Measurements from ENCODE around the gene AMN1. TPM values are rescaled to one million over a fixed set of nuclear protein-coding genes. Genes with fewer than 3 reads are reported as not detected.
"Not testable (repeated sequence)": the region's sequence is repeated elsewhere in the genome, so short reads cannot be mapped to it uniquely, and the experiment has no call there.

The AMN1 gene
- total RNA-seq, 2 donors from 2014 or later = 12.8 to 27.2 TPM

DNA sequence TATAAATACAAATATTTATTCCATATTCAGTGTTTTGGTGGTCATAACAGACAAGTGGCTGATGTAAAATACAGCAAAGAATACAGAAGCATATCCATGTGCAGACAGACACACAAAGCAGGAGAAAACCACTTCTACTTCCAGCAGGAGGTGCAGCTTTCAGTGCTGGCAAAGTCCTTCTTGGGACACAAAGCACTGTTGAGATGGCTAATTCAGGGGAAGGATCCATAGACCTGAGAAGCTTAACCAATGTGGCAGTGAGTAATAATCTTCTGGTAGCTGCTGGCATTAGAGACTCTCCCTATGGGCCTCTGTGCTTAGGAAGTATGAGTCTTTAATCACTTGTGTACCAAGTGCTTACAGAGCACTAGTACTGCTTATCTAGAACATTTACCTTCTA lies 26.8 kb downstream of the AMN1 start:
- Histone ChIP-seq H3K9me3 (no peaks in the 10 kb centered on the region), H3K4me1 (ENCODE audit: control insufficient read depth in 1 of 2, low read depth in 2 of 2) (peaks cover 0 to 5% of the 10 kb centered on the region in 2 donors), H3K27ac (no peak overlapping the region), H3K4me3 (no peak overlapping the region), H3K27me3 (replicated peaks; ENCODE audit: insufficient read depth) (no peaks in the 10 kb centered on the region), H3K36me3 (peaks cover 17% of the 10 kb centered on the region)
- no peak for TF ChIP-seq CTCF (IDR thresholded peaks at IDR 0.05)
- ATAC-seq (ENCODE audit: insufficient number of reproducible peaks, low FRiP score, low read depth) = no peak
- no peak for DNase-seq (ENCODE audit: low spot score)

- H3K36me3 ChIP-seq = peaks cover 21% of the 10 kb centered on the region
- ATAC-seq (ENCODE audit: insufficient number of reproducible peaks, low FRiP score, low read depth); H3K27me3 ChIP-seq (replicated peaks; ENCODE audit: insufficient read depth); H3K4me3 ChIP-seq; H3K4me1 ChIP-seq (ENCODE audit: control insufficient read depth in 1 of 2, low read depth in 2 of 2); H3K9me3 ChIP-seq; DNase-seq (ENCODE audit: low spot score); H3K27ac ChIP-seq: not testable (repeated sequence)
These were observed 38.9 kb downstream of the AMN1 start for GRCh38 chr12:31689921-31690320.

GRCh38 chr12:31687101-31687527 lies 41.7 kb downstream of the AMN1 start:
- peaks cover 14% of the 10 kb centered on the region for H3K9me3 ChIP-seq
- no peak overlapping the region for H3K27ac ChIP-seq
- DNase-seq (ENCODE audit: low spot score) (no peak), ATAC-seq (ENCODE audit: insufficient number of reproducible peaks, low FRiP score, low read depth) (no peak)
- H3K27me3 ChIP-seq (replicated peaks; ENCODE audit: insufficient read depth) = no peaks in the 10 kb centered on the region
- peaks cover 20% of the 10 kb centered on the region for H3K36me3 ChIP-seq
- H3K4me1 ChIP-seq (ENCODE audit: control insufficient read depth in 1 of 2, low read depth in 2 of 2) = no peaks in the 10 kb centered on the region
- no peak overlapping the region for H3K4me3 ChIP-seq
- TF ChIP-seq CTCF (IDR thresholded peaks at IDR 0.05) = no peak

- peaks cover 14% of the 10 kb centered on the region for H3K9me3 ChIP-seq
- H3K4me3 ChIP-seq = no peak overlapping the region
- peaks cover 20% of the 10 kb centered on the region for H3K36me3 ChIP-seq
- no peaks in the 10 kb centered on the region for H3K27me3 ChIP-seq (replicated peaks; ENCODE audit: insufficient read depth)
- no peak for TF ChIP-seq CTCF (IDR thresholded peaks at IDR 0.05)
- DNase-seq (ENCODE audit: low spot score) (no peak), ATAC-seq (ENCODE audit: insufficient number of reproducible peaks, low FRiP score, low read depth) (no peak)
- no peaks in the 10 kb centered on the region for H3K4me1 ChIP-seq (ENCODE audit: control insufficient read depth in 1 of 2, low read depth in 2 of 2)
- H3K27ac ChIP-seq = no peak overlapping the region
These were observed 43.0 kb downstream of the AMN1 start for GRCh38 chr12:31685801-31686200.

GRCh38 chr12:31682136-31682962 lies 46.5 kb downstream of the AMN1 start:
- Histone ChIP-seq H3K9me3 (peaks cover 14% of the 10 kb centered on the region), H3K4me1 (ENCODE audit: control insufficient read depth in 1 of 2, low read depth in 2 of 2) (no peaks in the 10 kb centered on the region), H3K27me3 (replicated peaks; ENCODE audit: insufficient read depth) (no peaks in the 10 kb centered on the region), H3K36me3 (peaks cover 14% of the 10 kb centered on the region), H3K4me3 (no peak overlapping the region), H3K27ac (no peak overlapping the region)
- no peak for ATAC-seq (ENCODE audit: insufficient number of reproducible peaks, low FRiP score, low read depth)
- no peak for DNase-seq (ENCODE audit: low spot score)
- peak; percentile 55 for TF ChIP-seq CTCF (IDR thresholded peaks at IDR 0.05)

All from thoracic aorta (tissue), 2 donors.